HEK293 (cell line): ENCODE data around the gene ABTB2.

Source experiments
- PBX3 ChIP-seq: sonication (generic); formaldehyde crosslinking; IDR thresholded peaks from 2 replicates; pipeline ENCODE4 v1.8.1; 2022; ENCODE audit warnings: mild to moderate bottlenecking, moderate library complexity, missing genetic modification reagents
- REPIN1 ChIP-seq: fragments of 450-650 bp; formaldehyde crosslinking; IDR thresholded peaks from 2 replicates; pipeline ENCODE4 v1.5.1; 2017; ENCODE audit warnings: missing biosample characterization, missing genetic modification characterization, low read depth
- ZNF10 ChIP-seq: fragments of 450-650 bp; formaldehyde crosslinking; IDR thresholded peaks from 2 replicates; pipeline ENCODE4 v1.5.1; 2017; ENCODE audit warnings: missing biosample characterization, missing genetic modification characterization
- ZNF175 ChIP-seq: fragments of 450-650 bp; formaldehyde crosslinking; IDR thresholded peaks from 2 replicates; pipeline ENCODE4 v1.5.1; 2016; ENCODE audit warnings: missing biosample characterization, missing genetic modification characterization
- TF ChIP-seq, protein P1 (sequence below): fragments of 450-650 bp; formaldehyde crosslinking; IDR thresholded peaks from 2 replicates; pipeline ENCODE4 v1.5.1; 2017; ENCODE audit warnings: missing biosample characterization, missing genetic modification characterization
- TF ChIP-seq, protein P2 (sequence below): fragments of 450-650 bp; formaldehyde crosslinking; IDR thresholded peaks from 2 replicates; pipeline ENCODE4 v1.5.1; 2016; ENCODE audit warnings: missing biosample characterization, missing genetic modification characterization

GRCh38 chr11:34155057-34155756 is 202.6 kb downstream of the ABTB2 start:
- TF ChIP-seq, protein P1, sequence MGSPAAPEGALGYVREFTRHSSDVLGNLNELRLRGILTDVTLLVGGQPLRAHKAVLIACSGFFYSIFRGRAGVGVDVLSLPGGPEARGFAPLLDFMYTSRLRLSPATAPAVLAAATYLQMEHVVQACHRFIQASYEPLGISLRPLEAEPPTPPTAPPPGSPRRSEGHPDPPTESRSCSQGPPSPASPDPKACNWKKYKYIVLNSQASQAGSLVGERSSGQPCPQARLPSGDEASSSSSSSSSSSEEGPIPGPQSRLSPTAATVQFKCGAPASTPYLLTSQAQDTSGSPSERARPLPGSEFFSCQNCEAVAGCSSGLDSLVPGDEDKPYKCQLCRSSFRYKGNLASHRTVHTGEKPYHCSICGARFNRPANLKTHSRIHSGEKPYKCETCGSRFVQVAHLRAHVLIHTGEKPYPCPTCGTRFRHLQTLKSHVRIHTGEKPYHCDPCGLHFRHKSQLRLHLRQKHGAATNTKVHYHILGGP (tag by site-specific recombination), result no peak
- TF ChIP-seq ZNF175 (tag by site-specific recombination) (no peak), ZNF10 (tag by site-specific recombination) (no peak), REPIN1 (tag by site-specific recombination) (no peak), PBX3 (CRISPR knock-in tag) (no peak)
- TF ChIP-seq, protein P2, sequence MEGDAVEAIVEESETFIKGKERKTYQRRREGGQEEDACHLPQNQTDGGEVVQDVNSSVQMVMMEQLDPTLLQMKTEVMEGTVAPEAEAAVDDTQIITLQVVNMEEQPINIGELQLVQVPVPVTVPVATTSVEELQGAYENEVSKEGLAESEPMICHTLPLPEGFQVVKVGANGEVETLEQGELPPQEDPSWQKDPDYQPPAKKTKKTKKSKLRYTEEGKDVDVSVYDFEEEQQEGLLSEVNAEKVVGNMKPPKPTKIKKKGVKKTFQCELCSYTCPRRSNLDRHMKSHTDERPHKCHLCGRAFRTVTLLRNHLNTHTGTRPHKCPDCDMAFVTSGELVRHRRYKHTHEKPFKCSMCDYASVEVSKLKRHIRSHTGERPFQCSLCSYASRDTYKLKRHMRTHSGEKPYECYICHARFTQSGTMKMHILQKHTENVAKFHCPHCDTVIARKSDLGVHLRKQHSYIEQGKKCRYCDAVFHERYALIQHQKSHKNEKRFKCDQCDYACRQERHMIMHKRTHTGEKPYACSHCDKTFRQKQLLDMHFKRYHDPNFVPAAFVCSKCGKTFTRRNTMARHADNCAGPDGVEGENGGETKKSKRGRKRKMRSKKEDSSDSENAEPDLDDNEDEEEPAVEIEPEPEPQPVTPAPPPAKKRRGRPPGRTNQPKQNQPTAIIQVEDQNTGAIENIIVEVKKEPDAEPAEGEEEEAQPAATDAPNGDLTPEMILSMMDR, result no peak
